Panc1 (cell line): ENCODE results near the gene SLC2A5. TPM values are rescaled to one million over a fixed set of nuclear protein-coding genes. Genes with fewer than 3 reads are reported as not detected.
A peak's percentile ranks its signal among the peaks of the same experiment; 100 is the strongest.

Experiments
- ATAC-seq: fragments of 200-7000 bp; cut with Tn5 transposase; 2 replicates; pipeline ENCODE4 v1.9.1; 2020; ENCODE audit warnings: mild to moderate bottlenecking, moderate library complexity
- BruUV-seq: library from RNA; stranded (reverse); fragments of 400-500 nt; replicated peaks from 2 replicates; lab custom pipeline; 2021; lab: Mats Ljungman, UMichigan
- CTCF ChIA-PET: fragments of 300-600 bp; sonication (Branson Sonifier 250); formaldehyde crosslinking; loops from one replicate; lab custom pipeline; 2022; ENCODE audit warnings: antibody characterized with exemption; lab: Charles Lee
- POLR2A ChIA-PET: fragments of 300-600 bp; sonication (Branson Sonifier 250); formaldehyde crosslinking; loops from one replicate; lab custom pipeline; 2022; ENCODE audit warnings: antibody characterized with exemption; lab: Charles Lee
- DNase-seq: peaks from one replicate; pipeline ENCODE4 v3.0.0-alpha.2; 2010; ENCODE audit warnings: low read depth, low spot score
- H3K27ac ChIP-seq: 2 replicates; pipeline ENCODE4 v1.5.1; 2011; ENCODE audit warnings: mild to moderate bottlenecking, low read length, inconsistent platforms
- H3K27me3 ChIP-seq: fragments of 200-500 bp; sonication (Bioruptor generic); 2 replicates; pipeline ENCODE4 v1.6.0; 2014; ENCODE audit warnings: low read length, inconsistent platforms; ENCODE audit not compliant: control insufficient read depth, insufficient read depth
- H3K36me3 ChIP-seq: fragments of 200-500 bp; sonication (Bioruptor generic); 2 replicates; pipeline ENCODE4 v1.5.1; 2014; ENCODE audit warnings: inconsistent platforms, mild to moderate bottlenecking, low read length, moderate library complexity; ENCODE audit not compliant: control insufficient read depth, insufficient read depth
- H3K4me1 ChIP-seq: 2 replicates; pipeline ENCODE4 v1.5.1; 2011; ENCODE audit warnings: inconsistent platforms, mild to moderate bottlenecking, low read length, moderate library complexity; ENCODE audit not compliant: control insufficient read depth, insufficient read depth
- H3K4me3 ChIP-seq, 2 experiments: 2 replicates each; pipeline ENCODE4 v1.5.1; 2011 to 2012; ENCODE audit warnings: low read depth in 2 of 2, low read length in 2 of 2, mild to moderate bottlenecking in 2 of 2, inconsistent platforms in 1 of 2, moderate library complexity in 1 of 2
- H3K9me3 ChIP-seq: fragments of 200-500 bp; sonication (Bioruptor generic); 2 replicates; pipeline ENCODE4 v1.5.1; 2014; ENCODE audit warnings: low read depth, mild to moderate bottlenecking, inconsistent platforms, low read length, moderate library complexity; ENCODE audit not compliant: control insufficient read depth, insufficient read depth
- POLR2AphosphoS5 ChIP-seq: IDR thresholded peaks from 2 replicates; pipeline ENCODE4 v1.6.1; 2012; ENCODE audit warnings: mild to moderate bottlenecking, low read depth, low read length, moderate library complexity
- SIN3A ChIP-seq: IDR thresholded peaks from 2 replicates; pipeline ENCODE4 v1.6.1; 2012; ENCODE audit warnings: low read depth, mild to moderate bottlenecking, low read length, moderate library complexity, borderline replicate concordance; ENCODE audit not compliant: insufficient read depth
- TCF7L2 ChIP-seq: IDR thresholded peaks from 2 replicates; pipeline ENCODE4 v1.6.1; 2011; ENCODE audit warnings: mild to moderate bottlenecking, low read depth, low read length, inconsistent platforms
- in situ Hi-C: cut with HindIII; loops from 2 replicates; pipeline ENCODE4 v1.10.0; 2016; ENCODE audit warnings: low sequenced_read_pairs, low pct_unique_long_range_greater_than_20kb
- intact Hi-C: fragments of 100-400 bp; cut with micrococcal nuclease; formaldehyde crosslinking; loops from one replicate; pipeline ENCODE4 v1.10.0; 2022; ENCODE audit not compliant: unreplicated experiment
- total RNA-seq: library from RNA; stranded (reverse); gene quantifications from one replicate; pipeline ENCODE4 v1.2.1, GENCODE V29; 2021; ENCODE audit not compliant: unreplicated experiment
- TF ChIP-seq, protein P1 (sequence below), 2 experiments: IDR thresholded peaks; 2 replicates each; pipeline ENCODE4 v1.6.1; 2011 to 2012; ENCODE audit warnings: low read depth in 2 of 2, control low read depth in 1 of 2, low read length in 1 of 2, mild to moderate bottlenecking in 1 of 2, moderate library complexity in 1 of 2; ENCODE audit not compliant: insufficient read depth in 1 of 2
- TF ChIP-seq, protein P2 (sequence below): fragments of 450-650 bp; IDR thresholded peaks from 2 replicates; pipeline ENCODE4 v1.5.1; 2017; ENCODE audit warnings: mild to moderate bottlenecking

Gene SLC2A5
- total RNA-seq, 1 experiment from 2014 or later: 0.26 TPM

DNA sequence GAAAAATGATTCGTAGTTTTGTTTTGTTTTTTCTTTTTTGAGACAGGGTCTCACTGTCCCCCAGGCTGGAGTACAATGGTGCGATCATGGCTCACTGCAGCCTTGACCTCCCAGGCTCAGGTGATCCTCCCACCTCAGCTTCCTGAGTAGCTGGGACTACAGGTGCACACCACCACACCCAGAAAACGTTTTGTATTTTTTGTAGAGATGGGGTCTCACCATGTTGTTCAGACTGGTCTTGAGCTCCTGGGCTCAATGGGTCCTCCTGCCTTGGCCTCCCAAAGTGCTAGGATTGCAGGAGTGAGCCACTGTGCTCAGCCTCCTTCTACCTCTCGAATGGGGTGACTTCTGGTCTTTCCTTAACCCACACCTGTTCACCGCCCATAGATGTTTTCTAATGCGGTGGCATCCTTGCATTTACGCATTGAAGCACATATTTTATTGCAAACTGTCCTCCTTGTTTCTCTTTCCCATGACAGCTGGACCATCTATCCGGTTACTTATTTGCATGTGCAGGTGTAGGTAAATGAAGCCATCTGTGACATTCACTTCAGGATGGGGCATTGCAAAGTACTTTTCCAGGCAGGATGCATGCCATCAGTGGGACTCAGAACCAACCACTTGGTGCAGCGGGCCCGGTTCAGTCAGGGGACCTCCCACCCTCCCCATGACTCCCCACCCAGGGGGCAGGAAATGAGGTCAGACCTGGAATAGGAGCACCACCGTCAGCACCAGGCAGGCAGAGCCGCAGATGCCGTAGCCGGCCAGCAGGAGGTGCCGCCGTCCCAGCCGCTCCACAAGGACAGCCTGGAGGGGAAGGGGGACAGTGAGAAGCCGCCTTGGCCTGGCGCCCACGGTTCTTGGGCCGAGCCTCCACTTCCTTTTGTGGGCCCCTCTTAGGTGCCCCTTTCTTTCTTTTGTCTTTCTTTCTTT, 59.7 kb downstream of the SLC2A5 start:
- 0 out of 2 replicates have a peak, but pooled peaks have one; percentile 46 for ATAC-seq
- DNase-seq: no peak
- ChIA-PET POLR2A (interaction anchor here (0.6 kb wide), 1 partner anchor 225 kb away, joined by 3 read pairs; no protein-coding TSS in a partner anchor), CTCF (no interaction called here)
- Histone ChIP-seq H3K27ac (no peak overlapping the region), H3K36me3 (no peaks in the 10 kb centered on the region), H3K4me3 (no peak overlapping the region), H3K27me3 (no peaks in the 10 kb centered on the region), H3K9me3 (no peaks in the 10 kb centered on the region), H3K4me1 (no peaks in the 10 kb centered on the region)
- in situ Hi-C loops: no loop called here
- no TSS peak for BruUV-seq
- intact Hi-C loops: no loop called here
- no peak; the same call in 1 of the 2 replicates for TF ChIP-seq POLR2AphosphoS5

DNA sequence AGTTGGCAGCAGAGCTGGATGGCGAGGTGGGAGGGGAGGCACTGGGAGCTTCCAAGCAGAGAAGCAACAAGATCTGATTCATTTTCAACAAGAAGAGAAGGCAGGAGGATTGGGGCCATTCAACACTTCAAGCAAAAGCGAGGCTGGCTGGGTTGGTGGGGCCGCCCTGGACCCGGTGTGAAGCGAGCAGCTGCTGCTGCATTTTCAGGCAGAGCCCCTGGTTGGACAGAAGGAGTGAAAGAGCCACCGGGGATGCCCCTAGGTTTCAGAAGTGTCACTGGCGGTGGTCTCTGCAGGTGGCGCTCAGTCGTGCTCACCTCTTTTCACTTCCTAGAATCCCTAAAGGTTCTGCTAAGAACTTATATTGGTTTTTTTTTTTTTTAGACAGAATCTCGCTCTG, 61.2 kb downstream of the SLC2A5 start:
- intact Hi-C loops (no loop called here), in situ Hi-C loops (no loop called here)
- no TSS peak for BruUV-seq
- no peak overlapping the region for H3K27ac ChIP-seq
- no peaks in the 10 kb centered on the region for H3K27me3 ChIP-seq
- no peaks in the 10 kb centered on the region for H3K36me3 ChIP-seq
- TF ChIP-seq POLR2AphosphoS5 (no peak), TCF7L2 (no peak), SIN3A (no peak)
- TF ChIP-seq, protein P1, sequence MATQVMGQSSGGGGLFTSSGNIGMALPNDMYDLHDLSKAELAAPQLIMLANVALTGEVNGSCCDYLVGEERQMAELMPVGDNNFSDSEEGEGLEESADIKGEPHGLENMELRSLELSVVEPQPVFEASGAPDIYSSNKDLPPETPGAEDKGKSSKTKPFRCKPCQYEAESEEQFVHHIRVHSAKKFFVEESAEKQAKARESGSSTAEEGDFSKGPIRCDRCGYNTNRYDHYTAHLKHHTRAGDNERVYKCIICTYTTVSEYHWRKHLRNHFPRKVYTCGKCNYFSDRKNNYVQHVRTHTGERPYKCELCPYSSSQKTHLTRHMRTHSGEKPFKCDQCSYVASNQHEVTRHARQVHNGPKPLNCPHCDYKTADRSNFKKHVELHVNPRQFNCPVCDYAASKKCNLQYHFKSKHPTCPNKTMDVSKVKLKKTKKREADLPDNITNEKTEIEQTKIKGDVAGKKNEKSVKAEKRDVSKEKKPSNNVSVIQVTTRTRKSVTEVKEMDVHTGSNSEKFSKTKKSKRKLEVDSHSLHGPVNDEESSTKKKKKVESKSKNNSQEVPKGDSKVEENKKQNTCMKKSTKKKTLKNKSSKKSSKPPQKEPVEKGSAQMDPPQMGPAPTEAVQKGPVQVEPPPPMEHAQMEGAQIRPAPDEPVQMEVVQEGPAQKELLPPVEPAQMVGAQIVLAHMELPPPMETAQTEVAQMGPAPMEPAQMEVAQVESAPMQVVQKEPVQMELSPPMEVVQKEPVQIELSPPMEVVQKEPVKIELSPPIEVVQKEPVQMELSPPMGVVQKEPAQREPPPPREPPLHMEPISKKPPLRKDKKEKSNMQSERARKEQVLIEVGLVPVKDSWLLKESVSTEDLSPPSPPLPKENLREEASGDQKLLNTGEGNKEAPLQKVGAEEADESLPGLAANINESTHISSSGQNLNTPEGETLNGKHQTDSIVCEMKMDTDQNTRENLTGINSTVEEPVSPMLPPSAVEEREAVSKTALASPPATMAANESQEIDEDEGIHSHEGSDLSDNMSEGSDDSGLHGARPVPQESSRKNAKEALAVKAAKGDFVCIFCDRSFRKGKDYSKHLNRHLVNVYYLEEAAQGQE (IDR thresholded peaks at IDR 0.05; ENCODE audit: insufficient read depth in 1 of 2, low read depth in 2 of 2, low read length in 1 of 2): no peak
- TF ChIP-seq, protein P2, sequence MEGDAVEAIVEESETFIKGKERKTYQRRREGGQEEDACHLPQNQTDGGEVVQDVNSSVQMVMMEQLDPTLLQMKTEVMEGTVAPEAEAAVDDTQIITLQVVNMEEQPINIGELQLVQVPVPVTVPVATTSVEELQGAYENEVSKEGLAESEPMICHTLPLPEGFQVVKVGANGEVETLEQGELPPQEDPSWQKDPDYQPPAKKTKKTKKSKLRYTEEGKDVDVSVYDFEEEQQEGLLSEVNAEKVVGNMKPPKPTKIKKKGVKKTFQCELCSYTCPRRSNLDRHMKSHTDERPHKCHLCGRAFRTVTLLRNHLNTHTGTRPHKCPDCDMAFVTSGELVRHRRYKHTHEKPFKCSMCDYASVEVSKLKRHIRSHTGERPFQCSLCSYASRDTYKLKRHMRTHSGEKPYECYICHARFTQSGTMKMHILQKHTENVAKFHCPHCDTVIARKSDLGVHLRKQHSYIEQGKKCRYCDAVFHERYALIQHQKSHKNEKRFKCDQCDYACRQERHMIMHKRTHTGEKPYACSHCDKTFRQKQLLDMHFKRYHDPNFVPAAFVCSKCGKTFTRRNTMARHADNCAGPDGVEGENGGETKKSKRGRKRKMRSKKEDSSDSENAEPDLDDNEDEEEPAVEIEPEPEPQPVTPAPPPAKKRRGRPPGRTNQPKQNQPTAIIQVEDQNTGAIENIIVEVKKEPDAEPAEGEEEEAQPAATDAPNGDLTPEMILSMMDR: no peak
- H3K4me1 ChIP-seq: no peaks in the 10 kb centered on the region
- ATAC-seq (no peak), DNase-seq (no peak)
- H3K9me3 ChIP-seq: no peaks in the 10 kb centered on the region
- ChIA-PET POLR2A (no interaction called here), CTCF (interaction anchor here (0.6 kb wide), 1 partner anchor 73 kb away, joined by 6 read pairs; no protein-coding TSS in a partner anchor)
- no peak overlapping the region for H3K4me3 ChIP-seq
